Neuronal stem cell (in vitro differentiated cells): ENCODE data around the gene RUNX2.

Source experiments
- DNase-seq: peaks from one replicate; pipeline ENCODE4 v3.0.0-alpha.2; 2013; ENCODE audit warnings: low spot score
- H2AFZ ChIP-seq: one replicate; pipeline ENCODE4 v1.6.1; 2013; ENCODE audit warnings: mild to moderate bottlenecking, low read length, inconsistent platforms
- H2AK5ac ChIP-seq: 2 replicates; pipeline ENCODE4 v1.6.1; 2013; ENCODE audit warnings: low read depth, mild to moderate bottlenecking, inconsistent platforms, low read length, moderate library complexity, mixed read lengths
- H2BK120ac ChIP-seq: 2 replicates; pipeline ENCODE4 v1.6.1; 2013; ENCODE audit warnings: low read depth, mild to moderate bottlenecking, inconsistent platforms, low read length, moderate library complexity, mixed read lengths
- H2BK12ac ChIP-seq: one replicate; pipeline ENCODE4 v1.6.1; 2013; ENCODE audit warnings: low read length, inconsistent platforms
- H2BK15ac ChIP-seq: 2 replicates; pipeline ENCODE4 v1.6.1; 2013; ENCODE audit warnings: mild to moderate bottlenecking, low read length, inconsistent platforms, mixed read lengths
- H2BK5ac ChIP-seq: one replicate; pipeline ENCODE4 v1.6.1; 2013; ENCODE audit warnings: inconsistent platforms, mild to moderate bottlenecking, low read length, moderate library complexity
- H3K14ac ChIP-seq: one replicate; pipeline ENCODE4 v1.6.1; 2013; ENCODE audit warnings: low read length, inconsistent platforms
- H3K18ac ChIP-seq: 2 replicates; pipeline ENCODE4 v1.6.1; 2013; ENCODE audit warnings: low read length, inconsistent platforms
- H3K23ac ChIP-seq: 2 replicates; pipeline ENCODE4 v1.6.1; 2013; ENCODE audit warnings: low read depth, mild to moderate bottlenecking, mixed read lengths, low read length, inconsistent platforms; ENCODE audit not compliant: poor library complexity
- H3K27ac ChIP-seq: replicated peaks from 3 replicates; pipeline ENCODE4 v1.5.1; 2013; ENCODE audit warnings: low read length, inconsistent platforms
- H3K27me3 ChIP-seq, 3 experiments: 2 replicates each; pipeline ENCODE4 v1.6.1; 2013; ENCODE audit warnings: low read length in 3 of 3, mild to moderate bottlenecking in 2 of 3, inconsistent platforms in 1 of 3, low read depth in 1 of 3, mixed read lengths in 1 of 3, moderate library complexity in 1 of 3; ENCODE audit not compliant: control insufficient read depth in 3 of 3, insufficient read depth in 3 of 3
- H3K36me3 ChIP-seq, 2 donors: replicated peaks in 1 of 2; 2 replicates each; pipeline ENCODE4 v1.6.1; 2013; ENCODE audit warnings: low read length in 2 of 2; ENCODE audit not compliant: control insufficient read depth in 2 of 2, insufficient read depth in 2 of 2
- H3K4ac ChIP-seq: 2 replicates; pipeline ENCODE4 v1.6.1; 2013; ENCODE audit warnings: inconsistent platforms, mild to moderate bottlenecking, low read length, moderate library complexity
- H3K4me1 ChIP-seq, 2 donors: 1 replicate in 1 of 2; 2 replicates in 1 of 2; pipeline ENCODE4 v1.6.1; 2013; ENCODE audit warnings: low read length in 2 of 2, low read depth in 1 of 2; ENCODE audit not compliant: control insufficient read depth in 2 of 2, insufficient read depth in 1 of 2
- H3K4me2 ChIP-seq: one replicate; pipeline ENCODE4 v1.6.1; 2013; ENCODE audit warnings: mild to moderate bottlenecking, low read length, inconsistent platforms; ENCODE audit not compliant: insufficient read depth, poor library complexity, severe bottlenecking
- H3K4me3 ChIP-seq, 2 donors: 2 replicates each; pipeline ENCODE4 v1.5.1; 2013; ENCODE audit warnings: low read length in 2 of 2, mild to moderate bottlenecking in 2 of 2, inconsistent platforms in 1 of 2, moderate library complexity in 1 of 2
- H3K79me1 ChIP-seq: one replicate; pipeline ENCODE4 v1.6.1; 2013; ENCODE audit warnings: low read depth, mild to moderate bottlenecking, inconsistent platforms, low read length, moderate library complexity
- H3K9ac ChIP-seq: one replicate; pipeline ENCODE4 v1.6.1; 2013; ENCODE audit warnings: mild to moderate bottlenecking, low read depth, low read length, inconsistent platforms; ENCODE audit not compliant: poor library complexity
- H3K9me3 ChIP-seq, 2 donors: replicated peaks in 1 of 2; 2 replicates each; pipeline versions ENCODE3 to v1.6.1; 2013; ENCODE audit warnings: low read length in 2 of 2, mild to moderate bottlenecking in 2 of 2, inconsistent platforms in 1 of 2, low read depth in 1 of 2, mixed read lengths in 1 of 2, moderate library complexity in 1 of 2; ENCODE audit not compliant: control insufficient read depth in 2 of 2, insufficient read depth in 1 of 2
- H4K8ac ChIP-seq: one replicate; pipeline ENCODE4 v1.6.1; 2013; ENCODE audit warnings: low read depth, mild to moderate bottlenecking, inconsistent platforms, low read length, moderate library complexity
- H4K91ac ChIP-seq: one replicate; pipeline ENCODE4 v1.6.1; 2013; ENCODE audit warnings: low read length, low read depth, mild to moderate bottlenecking, inconsistent platforms; ENCODE audit not compliant: poor library complexity
- WGBS, 2 donors: extraction: QIAGEN DNeasy Blood & Tissue Kit; methylation state at CpG; one replicate each; pipeline ENCODE4 v1.1.7; 2013; ENCODE audit warnings: missing lambda C conversion rate in 2 of 2, mixed read lengths in 1 of 2; ENCODE audit not compliant: insufficient read length in 2 of 2, insufficient replicate concordance in 1 of 2; ENCODE audit errors: extremely low coverage in 2 of 2; 5-methylcytosine and 5-hydroxymethylcytosine counted together

The RUNX2 gene

GRCh38 chr6:45568626-45569025 lies 240.5 kb downstream of the RUNX2 start:
- H2AFZ ChIP-seq = no peak overlapping the region
- peak overlapping the region; percentile 16 for H2AK5ac ChIP-seq
- H4K8ac ChIP-seq = no peak overlapping the region
- H2BK5ac ChIP-seq = no peak overlapping the region
- no peak overlapping the region for H2BK15ac ChIP-seq
- H3K9me3 ChIP-seq = no peaks in the 10 kb centered on the region
- no peaks in the 10 kb centered on the region for H3K79me1 ChIP-seq
- no peak overlapping the region for H3K4me2 ChIP-seq
- H4K91ac ChIP-seq = no peak overlapping the region
- no peaks in the 10 kb centered on the region for H3K36me3 ChIP-seq
- DNase-seq = no peak
- H3K27me3 ChIP-seq = no peaks in the 10 kb centered on the region
- no peak overlapping the region for H2BK120ac ChIP-seq
- no peak overlapping the region for H3K4me3 ChIP-seq
- H3K18ac ChIP-seq = no peak overlapping the region
- no peak overlapping the region for H3K4ac ChIP-seq
- WGBS, 2 donors = no CpG with 5 or more reads among the region's 5 CpGs
- H3K14ac ChIP-seq = no peak overlapping the region
- H3K4me1 ChIP-seq = peaks cover 6 to 14% of the 10 kb centered on the region in 2 donors
- H3K9ac ChIP-seq = no peak overlapping the region
- H3K23ac ChIP-seq = no peak overlapping the region
- H3K27ac ChIP-seq = no peak overlapping the region
- H2BK12ac ChIP-seq = no peak overlapping the region

GRCh38 chr6:45569210-45569945 lies 241.2 kb downstream of the RUNX2 start:
- Histone ChIP-seq H3K9me3 (no peaks in the 10 kb centered on the region), H3K23ac (no peak overlapping the region), H3K14ac (no peak overlapping the region), H2BK12ac (peak overlapping the region; percentile 76), H3K4me1 (peaks cover 6 to 14% of the 10 kb centered on the region in 2 donors), H3K79me1 (no peaks in the 10 kb centered on the region), H4K91ac (no peak overlapping the region), H3K9ac (no peak overlapping the region), H2AFZ (no peak overlapping the region), H3K4ac (no peak overlapping the region), H2AK5ac (peak overlapping the region; percentile 29), H3K27me3 (no peaks in the 10 kb centered on the region), H3K4me3 (peak overlapping the region in 1 of 2 donors; percentile 58), H2BK5ac (no peak overlapping the region), H2BK120ac (no peak overlapping the region), H4K8ac (no peak overlapping the region), H3K4me2 (no peak overlapping the region), H3K27ac (no peak overlapping the region), H3K36me3 (no peaks in the 10 kb centered on the region), H3K18ac (peak overlapping the region; percentile 76), H2BK15ac (peak overlapping the region; percentile 4)
- DNase-seq = no peak
- WGBS, 2 donors = no CpG with 5 or more reads among the region's 6 CpGs

GRCh38 chr6:45571159-45571558 lies 243.0 kb downstream of the RUNX2 start:
- Histone ChIP-seq H3K9me3 (no peaks in the 10 kb centered on the region), H3K27ac (no peak overlapping the region), H3K4me1 (peaks cover 6 to 11% of the 10 kb centered on the region in 2 donors), H3K18ac (no peak overlapping the region), H3K4ac (no peak overlapping the region), H3K9ac (no peak overlapping the region), H4K91ac (no peak overlapping the region), H3K4me2 (no peak overlapping the region), H3K23ac (no peak overlapping the region), H3K79me1 (no peaks in the 10 kb centered on the region), H3K27me3 (no peaks in the 10 kb centered on the region), H2BK15ac (no peak overlapping the region), H3K36me3 (no peaks in the 10 kb centered on the region), H2BK5ac (no peak overlapping the region), H2AFZ (no peak overlapping the region), H2BK120ac (no peak overlapping the region), H3K4me3 (no peak overlapping the region), H2AK5ac (no peak overlapping the region), H4K8ac (no peak overlapping the region), H3K14ac (no peak overlapping the region), H2BK12ac (no peak overlapping the region)
- no CpG with 5 or more reads among the region's 3 CpGs for WGBS, 2 donors
- no peak for DNase-seq

GRCh38 chr6:45572833-45573232 lies 244.7 kb downstream of the RUNX2 start:
- no peak overlapping the region for H2BK5ac ChIP-seq
- H3K9ac ChIP-seq = no peak overlapping the region
- no peaks in the 10 kb centered on the region for H3K27me3 ChIP-seq
- no peak overlapping the region for H3K14ac ChIP-seq
- no peaks in the 10 kb centered on the region for H3K36me3 ChIP-seq
- no peak overlapping the region for H4K8ac ChIP-seq
- no peak overlapping the region for H2AFZ ChIP-seq
- no peak overlapping the region for H2AK5ac ChIP-seq
- no peak overlapping the region for H2BK120ac ChIP-seq
- H3K4me2 ChIP-seq = no peak overlapping the region
- H3K18ac ChIP-seq = no peak overlapping the region
- DNase-seq = no peak
- no CpG with 5 or more reads among the region's 4 CpGs for WGBS, 2 donors
- no peak overlapping the region for H3K4me3 ChIP-seq
- H4K91ac ChIP-seq = no peak overlapping the region
- no peak overlapping the region for H3K23ac ChIP-seq
- no peak overlapping the region for H2BK12ac ChIP-seq
- peaks cover 0 to 5% of the 10 kb centered on the region in 2 donors for H3K4me1 ChIP-seq
- H3K27ac ChIP-seq = no peak overlapping the region
- peak overlapping the region; percentile 23 for H3K4ac ChIP-seq
- no peak overlapping the region for H2BK15ac ChIP-seq
- H3K79me1 ChIP-seq = no peaks in the 10 kb centered on the region
- no peaks in the 10 kb centered on the region for H3K9me3 ChIP-seq
